ENCODE results near the gene CDKN3.

DNA sequence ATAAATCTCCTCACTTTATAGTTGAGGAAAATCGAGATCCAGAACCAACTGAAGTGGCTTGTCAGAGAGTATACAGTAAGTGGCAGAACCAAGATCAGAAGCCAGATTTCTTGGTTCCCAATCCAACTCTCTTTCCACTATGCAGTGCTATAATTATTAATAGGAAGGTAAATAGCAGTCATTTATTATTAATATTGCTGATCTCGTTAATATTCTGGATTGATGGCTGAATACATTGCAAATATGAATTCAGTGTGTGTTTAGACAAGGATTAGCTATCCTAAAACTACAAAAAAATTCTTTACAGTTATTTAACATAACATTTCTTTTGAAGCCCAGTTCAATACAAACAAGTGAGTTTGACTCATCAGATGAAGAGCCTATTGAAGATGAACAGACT, 2.8 kb downstream of the CDKN3 start:
- TF ChIP-seq CTCF (IDR thresholded peaks at IDR 0.05; ENCODE audit: low read depth, low read length, poor library complexity, severe bottlenecking) (no peak), EZH2phosphoT487 (IDR thresholded peaks at IDR 0.05; ENCODE audit: borderline replicate concordance, low read length) (no peak)

Measured in DOHH2 (cell line).